Stimulated activated naive CD4-positive, alpha-beta T cell treated with Interleukin-2 at 50 U/mL for 16 hours (primary cell): ENCODE measurements around the gene COG8.
"Not testable (repeated sequence)": the region's sequence is repeated elsewhere in the genome, so short reads cannot be mapped to it uniquely, and the experiment has no call there.

ENCODE experiments used
- DNase-seq: peaks from one replicate; lab custom pipeline; 2025; lab: John Stamatoyannopoulos, UW

The COG8 gene

GRCh38 chr16:69339289-69340094 lies at the start of gene COG8, which contains the start of gene NIP7:
COG8 (minus strand) TSS chr16:69339564; CDS start chr16:69339552, 12 bp downstream.
NIP7 (plus strand) TSS chr16:69339772; CDS start chr16:69339830, 58 bp downstream.
- DNase-seq = peak; percentile 91

- DNase-seq = no peak
These were observed 47.2 kb upstream of the COG8 start for GRCh38 chr16:69386596-69386995.

GRCh38 chr16:69384974-69385373 lies 45.6 kb upstream of the COG8 start:
- no peak for DNase-seq

- DNase-seq = no peak
These were observed 43.1 kb upstream of the COG8 start for GRCh38 chr16:69382421-69382820.

GRCh38 chr16:69381231-69381630 lies 41.9 kb upstream of the COG8 start:
- DNase-seq = no peak

- DNase-seq = no peak
These were observed 39.4 kb upstream of the COG8 start for GRCh38 chr16:69378760-69379159.

- no peak for DNase-seq
These were observed 38.7 kb upstream of the COG8 start for GRCh38 chr16:69378036-69378435.

- no peak for DNase-seq
These were observed 37.2 kb upstream of the COG8 start for GRCh38 chr16:69376393-69377059.

GRCh38 chr16:69373019-69373418 lies 33.7 kb upstream of the COG8 start:
- DNase-seq = no peak

GRCh38 chr16:69371564-69371963 lies 32.2 kb upstream of the COG8 start:
- DNase-seq = no peak

GRCh38 chr16:69368866-69369265 lies 29.5 kb upstream of the COG8 start:
- no peak for DNase-seq

- DNase-seq = no peak
These were observed 28.6 kb upstream of the COG8 start for GRCh38 chr16:69367980-69368379.

- DNase-seq = peak; percentile 9
These were observed 27.1 kb upstream of the COG8 start for GRCh38 chr16:69366431-69366830.

GRCh38 chr16:69365901-69366300 lies 26.5 kb upstream of the COG8 start:
- DNase-seq = no peak

- no peak for DNase-seq
These were observed 24.7 kb upstream of the COG8 start for GRCh38 chr16:69364088-69364487.

GRCh38 chr16:69363281-69363717 lies 23.9 kb upstream of the COG8 start:
- DNase-seq = no peak

GRCh38 chr16:69360070-69360469 lies 20.7 kb upstream of the COG8 start:
- DNase-seq = not testable (repeated sequence)

- DNase-seq = no peak
These were observed 12.1 kb upstream of the COG8 start, which contains the start of gene TMED6 for GRCh38 chr16:69351309-69352027. TMED6 (minus strand) TSS chr16:69351786; CDS start chr16:69351753, 33 bp downstream.

- DNase-seq = no peak
These were observed 11.3 kb upstream of the COG8 start for GRCh38 chr16:69350536-69351133.

GRCh38 chr16:69349536-69349935 lies 10.2 kb upstream of the COG8 start:
- no peak for DNase-seq

- DNase-seq = no peak
These were observed 8.9 kb upstream of the COG8 start for GRCh38 chr16:69348222-69348621.

GRCh38 chr16:69346683-69347082 lies 7.3 kb upstream of the COG8 start:
- DNase-seq = no peak
